GM19455 (cell line): ENCODE results near the gene ANKRD62.

Experiments used
- ATAC-seq: cut with Tn5 transposase; IDR thresholded peaks from one replicate; pipeline ENCODE4 v1.9.1; 2021; ENCODE audit not compliant: unreplicated experiment

The ANKRD62 gene

DNA sequence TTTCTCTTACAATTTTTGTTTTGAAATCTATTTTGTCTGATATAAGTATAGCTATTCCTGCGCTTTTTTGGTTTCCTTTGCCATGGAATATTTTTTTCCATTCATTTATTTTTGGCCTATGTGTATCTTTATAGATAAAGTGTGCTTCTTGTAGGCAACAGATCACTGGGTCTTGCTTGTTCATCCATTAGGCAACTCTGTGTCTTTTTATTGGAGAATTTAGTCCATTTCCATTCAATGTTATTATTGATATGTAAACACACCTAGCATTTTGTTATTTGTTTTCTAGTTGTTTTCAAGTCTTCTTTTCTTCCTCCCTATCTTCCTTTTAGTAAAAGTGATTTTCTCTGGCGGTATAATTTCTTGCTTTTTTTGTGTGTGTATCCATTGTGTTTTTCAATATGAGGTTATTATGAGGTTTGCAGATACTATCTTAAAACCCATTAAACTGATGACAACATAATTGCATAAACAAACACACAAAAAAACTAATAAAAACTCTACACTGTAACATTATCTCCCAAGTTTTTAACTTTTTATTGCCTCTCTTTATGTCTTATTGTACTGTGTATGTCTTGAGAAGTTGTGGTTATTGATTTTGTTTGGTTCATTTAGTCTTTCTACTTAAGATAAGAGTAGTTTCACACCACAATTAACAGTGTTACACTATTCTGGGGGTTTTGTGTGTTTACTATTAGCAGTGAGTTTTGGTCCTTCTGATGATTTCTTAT is 71.6 kb downstream of the ANKRD62 start:
- ATAC-seq: no peak
